SKM-1 (cell line): Measurements from ENCODE around the gene HOXD3.

Experiments
- DNase-seq: peaks from one replicate; lab custom pipeline; 2025; ENCODE audit not compliant: unreplicated experiment; lab: John Stamatoyannopoulos, UW

The HOXD3 gene

GRCh38 chr2:176202491-176202890, 45.4 kb downstream of the HOXD3 start:
- DNase-seq: no peak

GRCh38 chr2:176205126-176205525, 48.0 kb downstream of the HOXD3 start:
- no peak for DNase-seq

GRCh38 chr2:176206136-176206535, 49.0 kb downstream of the HOXD3 start:
- DNase-seq: no peak

GRCh38 chr2:176206682-176207081, 49.6 kb downstream of the HOXD3 start:
- DNase-seq: no peak

GRCh38 chr2:176211110-176211509, 54.0 kb downstream of the HOXD3 start:
- no peak for DNase-seq

- no peak for DNase-seq
Measured at GRCh38 chr2:176212276-176212675, 55.2 kb downstream of the HOXD3 start.

- DNase-seq: no peak
Measured at GRCh38 chr2:176213406-176213805, 56.3 kb downstream of the HOXD3 start.
